Activated T-helper 2 cell treated with anti-CD3 and anti-CD28 coated beads, Interferon-gamma antibody, Interleukin-2, Interleukin-4, amounts not matched to agents 10 μg/mL and 5 μg/mL and 100 μg/mL, durations not matched to agents 14 hours and 24 hours and 36 hours (primary cell): ENCODE results near the gene HEMGN. TPM values are rescaled to one million over a fixed set of nuclear protein-coding genes. Genes with fewer than 3 reads are reported as not detected.
A peak's percentile ranks its signal among the peaks of the same experiment; 100 is the strongest.

Experiments
- DNase-seq: peaks from one replicate; pipeline ENCODE4 v3.0.0; 2021; ENCODE audit warnings: low spot score
- H3K27ac Mint-ChIP-seq: one replicate; pipeline ENCODE4 v1.8.0; 2021; ENCODE audit warnings: mixed read lengths
- H3K27me3 Mint-ChIP-seq: one replicate; pipeline ENCODE4 v1.8.0; 2021; ENCODE audit warnings: low read depth, mixed read lengths
- H3K36me3 Mint-ChIP-seq: one replicate; pipeline ENCODE4 v1.8.0; 2021; ENCODE audit warnings: low read depth, mixed read lengths
- H3K4me1 Mint-ChIP-seq: one replicate; pipeline ENCODE4 v1.8.0; 2021; ENCODE audit warnings: low read depth, mixed read lengths
- H3K4me3 Mint-ChIP-seq: one replicate; pipeline ENCODE4 v1.8.0; 2021; ENCODE audit warnings: low read depth, mild to moderate bottlenecking, moderate library complexity, mixed read lengths
- H3K9me3 Mint-ChIP-seq: one replicate; pipeline ENCODE4 v1.8.0; 2021; ENCODE audit warnings: mixed read lengths
- intact Hi-C: fragments of 100-400 bp; cut with micrococcal nuclease; formaldehyde crosslinking; loops from one replicate; pipeline ENCODE4 v1.15.1; 2023
- total RNA-seq: library from RNA; stranded (reverse); gene quantifications from 2 replicates; pipeline ENCODE4 v1.2.3, GENCODE V29; 2022

The HEMGN gene
- total RNA-seq, 1 donor from 2014 or later: 0.41 TPM

GRCh38 chr9:97918611-97919010 lies 19.4 kb downstream of the HEMGN start:
- no peaks in the 10 kb centered on the region for H3K9me3 Mint-ChIP-seq
- H3K27ac Mint-ChIP-seq: peak overlapping the region; percentile 97
- DNase-seq: no peak
- peaks cover 52% of the 10 kb centered on the region for H3K4me1 Mint-ChIP-seq
- H3K4me3 Mint-ChIP-seq: peak overlapping the region; percentile 85
- peaks cover 37% of the 10 kb centered on the region for H3K36me3 Mint-ChIP-seq
- intact Hi-C loops: no loop called here
- H3K27me3 Mint-ChIP-seq: no peaks in the 10 kb centered on the region

DNA sequence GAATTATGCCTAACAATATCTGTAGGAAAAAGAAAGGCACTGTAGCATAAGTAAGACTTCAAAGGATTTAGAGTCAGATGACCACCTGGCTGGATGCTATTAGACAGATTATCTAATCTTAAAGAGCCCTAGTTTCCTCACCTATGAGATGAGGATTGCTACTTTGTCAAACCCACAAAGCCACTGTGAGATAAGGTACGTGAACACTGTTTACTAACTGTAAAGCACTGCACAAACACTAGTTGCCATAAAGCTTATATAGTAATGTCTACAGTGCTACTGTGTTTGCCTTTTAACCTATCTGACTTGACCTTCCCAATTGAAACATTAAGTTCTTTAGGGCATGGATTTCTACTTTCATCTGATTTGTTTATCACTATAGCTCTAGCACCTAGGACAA lies 26.0 kb downstream of the HEMGN start:
- DNase-seq: no peak
- H3K27me3 Mint-ChIP-seq: no peaks in the 10 kb centered on the region
- H3K27ac Mint-ChIP-seq: no peak overlapping the region
- H3K36me3 Mint-ChIP-seq: peaks cover 77% of the 10 kb centered on the region
- no peak overlapping the region for H3K4me3 Mint-ChIP-seq
- peaks cover 39% of the 10 kb centered on the region for H3K4me1 Mint-ChIP-seq
- H3K9me3 Mint-ChIP-seq: no peaks in the 10 kb centered on the region
- intact Hi-C loops: no loop called here

- H3K27me3 Mint-ChIP-seq: no peaks in the 10 kb centered on the region
- DNase-seq: no peak
- no peak overlapping the region for H3K4me3 Mint-ChIP-seq
- H3K36me3 Mint-ChIP-seq: peaks cover 76% of the 10 kb centered on the region
- intact Hi-C loops: no loop called here
- H3K4me1 Mint-ChIP-seq: peaks cover 39% of the 10 kb centered on the region
- no peaks in the 10 kb centered on the region for H3K9me3 Mint-ChIP-seq
- no peak overlapping the region for H3K27ac Mint-ChIP-seq
Measured at GRCh38 chr9:97911528-97911927, 26.4 kb downstream of the HEMGN start.

DNA sequence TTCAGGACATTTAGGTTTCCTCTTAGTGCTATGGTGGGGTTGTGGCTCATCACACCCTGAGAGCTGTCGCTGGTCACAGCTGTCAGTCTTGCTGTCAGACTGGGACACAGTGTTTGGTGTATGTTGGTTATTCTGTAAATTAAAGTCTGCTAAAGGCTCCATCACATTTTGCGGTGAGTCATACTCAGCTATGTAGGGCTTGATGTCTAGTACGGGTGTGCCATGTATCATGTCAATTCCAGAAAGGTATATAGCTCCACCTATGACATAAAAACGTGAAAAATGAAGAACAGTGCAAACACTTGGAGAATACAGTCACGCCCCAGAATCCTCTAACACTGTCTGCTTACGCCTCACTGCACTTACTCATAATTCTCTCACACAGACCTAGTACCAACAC lies 27.6 kb downstream of the HEMGN start:
- Mint-ChIP-seq H3K4me1 (peaks cover 47% of the 10 kb centered on the region), H3K36me3 (peaks cover 70% of the 10 kb centered on the region)

GRCh38 chr9:97908705-97909104 lies 29.3 kb downstream of the HEMGN start:
- DNase-seq: no peak
- Mint-ChIP-seq H3K27me3 (no peaks in the 10 kb centered on the region), H3K27ac (peak overlapping the region; percentile 11), H3K4me3 (no peak overlapping the region), H3K9me3 (no peaks in the 10 kb centered on the region), H3K4me1 (peaks cover 50% of the 10 kb centered on the region), H3K36me3 (peaks cover 63% of the 10 kb centered on the region)
- intact Hi-C loops: loop anchor here (5.0 kb wide), 2 partner anchors 51 to 349 kb away; partner anchors contain the start of gene TBC1D2

More for the DNA sequence above, 27.6 kb downstream of the HEMGN start:
- Mint-ChIP-seq H3K4me3 (no peak overlapping the region), H3K27me3 (no peaks in the 10 kb centered on the region), H3K9me3 (no peaks in the 10 kb centered on the region), H3K27ac (no peak overlapping the region)
- DNase-seq: no peak
- intact Hi-C loops: no loop called here

- Mint-ChIP-seq H3K27me3 (no peaks in the 10 kb centered on the region), H3K36me3 (peaks cover 59% of the 10 kb centered on the region), H3K27ac (peak overlapping the region; percentile 80), H3K9me3 (no peaks in the 10 kb centered on the region), H3K4me1 (peaks cover 55% of the 10 kb centered on the region), H3K4me3 (peak overlapping the region; percentile 53)
- intact Hi-C loops: loop anchor here (5.0 kb wide), 2 partner anchors 50 to 350 kb away; partner anchors contain the start of gene TBC1D2
- DNase-seq: no peak
Measured at GRCh38 chr9:97907632-97908031, 30.3 kb downstream of the HEMGN start.

GRCh38 chr9:97907046-97907445 lies 30.9 kb downstream of the HEMGN start:
- peaks cover 53% of the 10 kb centered on the region for H3K36me3 Mint-ChIP-seq
- no peak for DNase-seq
- H3K27ac Mint-ChIP-seq: peak overlapping the region; percentile 96
- intact Hi-C loops: loop anchor here (5.0 kb wide), 2 partner anchors 50 to 350 kb away; partner anchors contain the start of gene TBC1D2
- no peaks in the 10 kb centered on the region for H3K27me3 Mint-ChIP-seq
- peaks cover 54% of the 10 kb centered on the region for H3K4me1 Mint-ChIP-seq
- no peak overlapping the region for H3K4me3 Mint-ChIP-seq
- H3K9me3 Mint-ChIP-seq: no peaks in the 10 kb centered on the region

- H3K36me3 Mint-ChIP-seq: peaks cover 50% of the 10 kb centered on the region
- intact Hi-C loops: loop anchor here (5.0 kb wide), 2 partner anchors 49 to 351 kb away; partner anchors contain the start of gene TBC1D2
- no peaks in the 10 kb centered on the region for H3K27me3 Mint-ChIP-seq
- H3K9me3 Mint-ChIP-seq: no peaks in the 10 kb centered on the region
- no peak for DNase-seq
- H3K4me1 Mint-ChIP-seq: peaks cover 56% of the 10 kb centered on the region
- H3K27ac Mint-ChIP-seq: peak overlapping the region; percentile 96
- peak overlapping the region; percentile 69 for H3K4me3 Mint-ChIP-seq
Measured at GRCh38 chr9:97906236-97906831, 31.6 kb downstream of the HEMGN start.

DNA sequence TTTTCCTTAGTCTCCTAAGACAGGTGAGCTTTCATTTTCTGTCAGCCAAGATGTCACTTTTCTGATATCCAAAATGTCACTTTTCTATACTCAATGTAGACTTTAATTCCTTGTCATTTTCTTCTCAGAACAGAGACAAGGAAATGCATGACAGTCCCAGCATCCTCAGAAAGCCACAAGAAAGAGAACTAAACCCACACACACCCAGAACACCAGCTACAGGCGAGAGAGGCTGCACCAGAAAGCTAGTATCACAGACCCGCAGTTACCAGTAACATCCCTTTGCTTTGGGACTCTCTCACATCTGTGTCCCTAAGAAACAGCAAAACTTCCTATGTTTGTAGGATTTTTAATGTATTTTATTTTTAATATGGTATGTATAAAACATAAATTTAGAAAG lies 32.7 kb downstream of the HEMGN start:
- Mint-ChIP-seq H3K27ac (peak overlapping the region; percentile 91), H3K4me1 (peaks cover 59% of the 10 kb centered on the region), H3K4me3 (peak overlapping the region; percentile 80), H3K36me3 (peaks cover 39% of the 10 kb centered on the region), H3K9me3 (no peaks in the 10 kb centered on the region), H3K27me3 (no peaks in the 10 kb centered on the region)
- DNase-seq: peak; percentile 47
- intact Hi-C loops: loop anchor here (1.0 to 5.0 kb wide), 3 partner anchors 17 to 352 kb away; partner anchors contain the start of genes TBC1D2 and TRMO

DNA sequence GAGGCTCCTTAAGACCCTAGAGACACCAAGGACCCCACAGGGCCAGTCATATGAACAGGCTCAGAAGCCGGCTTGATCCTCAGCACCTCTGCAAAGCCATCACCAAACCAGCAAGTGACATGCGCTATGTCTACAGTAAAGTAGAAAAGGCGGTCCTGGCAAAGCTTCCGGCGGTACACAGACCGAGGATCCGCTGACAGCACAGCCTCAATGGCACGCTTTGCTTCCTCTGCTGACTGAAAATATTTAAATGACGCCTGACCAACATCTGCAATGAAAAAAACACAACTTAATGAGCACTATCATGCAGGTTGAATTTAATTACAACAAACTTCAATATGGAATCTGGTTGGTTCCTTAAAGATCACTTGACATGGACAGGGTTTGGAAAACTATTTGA lies 33.2 kb downstream of the HEMGN start:
- no peaks in the 10 kb centered on the region for H3K27me3 Mint-ChIP-seq
- peak overlapping the region; percentile 80 for H3K4me3 Mint-ChIP-seq
- peak; percentile 57 for DNase-seq
- intact Hi-C loops: loop anchor here (1.0 to 5.0 kb wide), 5 partner anchors 18 to 353 kb away; partner anchors contain the start of genes NCBP1, TBC1D2, TRMO and TSTD2
- peaks cover 58% of the 10 kb centered on the region for H3K4me1 Mint-ChIP-seq
- H3K9me3 Mint-ChIP-seq: no peaks in the 10 kb centered on the region
- H3K36me3 Mint-ChIP-seq: peaks cover 34% of the 10 kb centered on the region
- peak overlapping the region; percentile 91 for H3K27ac Mint-ChIP-seq

- Mint-ChIP-seq H3K27me3 (no peaks in the 10 kb centered on the region), H3K36me3 (peaks cover 28% of the 10 kb centered on the region), H3K27ac (no peak overlapping the region), H3K4me1 (peaks cover 52% of the 10 kb centered on the region), H3K9me3 (no peaks in the 10 kb centered on the region), H3K4me3 (no peak overlapping the region)
- DNase-seq: no peak
- intact Hi-C loops: loop anchor here (5.0 kb wide), 2 partner anchors 206 to 271 kb away; partner anchors contain the start of genes NCBP1, TSTD2 and XPA
Measured at GRCh38 chr9:97903177-97903576, 34.8 kb downstream of the HEMGN start.

GRCh38 chr9:97900738-97901565 lies 37.0 kb downstream of the HEMGN start:
- H3K9me3 Mint-ChIP-seq: no peaks in the 10 kb centered on the region
- intact Hi-C loops: loop anchor here (2.0 to 5.0 kb wide), 3 partner anchors 190 to 269 kb away; partner anchors contain the start of genes NCBP1, TSTD2 and XPA
- H3K4me3 Mint-ChIP-seq: no peak overlapping the region
- H3K36me3 Mint-ChIP-seq: peaks cover 15% of the 10 kb centered on the region
- H3K27ac Mint-ChIP-seq: no peak overlapping the region
- no peak for DNase-seq
- no peaks in the 10 kb centered on the region for H3K27me3 Mint-ChIP-seq
- H3K4me1 Mint-ChIP-seq: peaks cover 35% of the 10 kb centered on the region
